H9 (cell line): Measurements from ENCODE around the gene EIF4E2. TPM values are rescaled to one million over a fixed set of nuclear protein-coding genes. Genes with fewer than 3 reads are reported as not detected.

Experiments
- DNase-seq: peaks from one replicate; pipeline ENCODE4 v3.0.0-alpha.2; 2017
- H2AFZ ChIP-seq: one replicate; pipeline ENCODE4 v1.6.1; 2013; ENCODE audit warnings: mild to moderate bottlenecking, low read length, control low read depth, moderate library complexity
- H2AK5ac ChIP-seq: 2 replicates; pipeline ENCODE4 v1.6.1; 2013; ENCODE audit warnings: low read length, control low read depth, mixed read lengths; ENCODE audit not compliant: insufficient read length
- H2BK120ac ChIP-seq: one replicate; pipeline ENCODE4 v1.6.1; 2013; ENCODE audit warnings: low read depth, mild to moderate bottlenecking, low read length, control low read depth, inconsistent platforms; ENCODE audit not compliant: poor library complexity, severe bottlenecking
- H2BK12ac ChIP-seq: 2 replicates; pipeline ENCODE4 v1.6.1; 2013; ENCODE audit warnings: low read length, control low read depth, mixed read lengths, low read depth; ENCODE audit not compliant: insufficient read length
- H2BK15ac ChIP-seq: 2 replicates; pipeline ENCODE4 v1.6.1; 2013; ENCODE audit warnings: low read depth, low read length, control low read depth
- H2BK20ac ChIP-seq: one replicate; pipeline ENCODE4 v1.6.1; 2013; ENCODE audit warnings: low read depth, mild to moderate bottlenecking, low read length, control low read depth, inconsistent platforms; ENCODE audit not compliant: poor library complexity, severe bottlenecking
- H2BK5ac ChIP-seq: 2 replicates; pipeline ENCODE4 v1.6.1; 2013; ENCODE audit warnings: low read length, control low read depth, mixed read lengths; ENCODE audit not compliant: insufficient read length
- H3K14ac ChIP-seq: 2 replicates; pipeline ENCODE4 v1.6.1; 2013; ENCODE audit warnings: low read length, control low read depth; ENCODE audit not compliant: insufficient read depth
- H3K18ac ChIP-seq: 2 replicates; pipeline ENCODE4 v1.6.1; 2013; ENCODE audit warnings: low read depth, mild to moderate bottlenecking, mixed read lengths, low read length, control low read depth; ENCODE audit not compliant: insufficient read length
- H3K23ac ChIP-seq: 2 replicates; pipeline ENCODE4 v1.6.1; 2013; ENCODE audit warnings: low read length, control low read depth, mixed read lengths, low read depth; ENCODE audit not compliant: insufficient read length
- H3K23me2 ChIP-seq: 2 replicates; pipeline ENCODE4 v1.6.1; 2013; ENCODE audit warnings: low read depth, mild to moderate bottlenecking, mixed read lengths, low read length, control low read depth; ENCODE audit not compliant: insufficient read length, poor library complexity, severe bottlenecking
- H3K27ac ChIP-seq: 2 replicates; pipeline ENCODE4 v1.5.1; 2013; ENCODE audit warnings: low read length, control low read depth, mixed read lengths, low read depth; ENCODE audit not compliant: insufficient read length
- H3K27me3 ChIP-seq: 2 replicates; pipeline ENCODE4 v1.6.1; 2013; ENCODE audit warnings: low read length, control low read depth, inconsistent platforms; ENCODE audit not compliant: insufficient read depth
- H3K4ac ChIP-seq: 2 replicates; pipeline ENCODE4 v1.6.1; 2013; ENCODE audit warnings: low read depth, mild to moderate bottlenecking, control low read depth, inconsistent platforms, low read length, moderate library complexity
- H3K4me1 ChIP-seq: 2 replicates; pipeline ENCODE4 v1.6.1; 2013; ENCODE audit warnings: low read length, control low read depth, inconsistent platforms; ENCODE audit not compliant: insufficient read depth
- H3K4me2 ChIP-seq: 2 replicates; pipeline ENCODE4 v1.6.1; 2013; ENCODE audit warnings: low read length, control low read depth, mixed read lengths; ENCODE audit not compliant: insufficient read length, insufficient read depth
- H3K56ac ChIP-seq: 2 replicates; pipeline ENCODE4 v1.6.1; 2013; ENCODE audit warnings: low read depth, mild to moderate bottlenecking, mixed read lengths, low read length, control low read depth; ENCODE audit not compliant: insufficient read length
- H3K79me1 ChIP-seq: 2 replicates; pipeline ENCODE4 v1.6.1; 2013; ENCODE audit warnings: low read depth, mild to moderate bottlenecking, moderate library complexity, low read length, control low read depth, inconsistent platforms; ENCODE audit not compliant: insufficient read depth, poor library complexity, severe bottlenecking
- H3K79me2 ChIP-seq: 2 replicates; pipeline ENCODE4 v1.6.1; 2013; ENCODE audit warnings: low read length, control low read depth, inconsistent platforms; ENCODE audit not compliant: insufficient read depth
- H3K9ac ChIP-seq: 2 replicates; pipeline ENCODE4 v1.6.1; 2013; ENCODE audit warnings: low read length, control low read depth, mixed read lengths; ENCODE audit not compliant: insufficient read length; ENCODE audit errors: extremely low read depth
- H3K9me3 ChIP-seq: one replicate; pipeline ENCODE4 v1.6.1; 2013; ENCODE audit warnings: low read depth, low read length, inconsistent platforms; ENCODE audit not compliant: control insufficient read depth
- H3T11ph ChIP-seq: one replicate; pipeline ENCODE4 v1.6.1; 2013; ENCODE audit warnings: mild to moderate bottlenecking, low read length, control low read depth, inconsistent platforms
- H4K20me1 ChIP-seq: one replicate; pipeline ENCODE4 v1.6.1; 2013; ENCODE audit not compliant: control insufficient read depth, insufficient read length, insufficient read depth
- H4K5ac ChIP-seq: 2 replicates; pipeline ENCODE4 v1.6.1; 2013; ENCODE audit warnings: low read depth, mild to moderate bottlenecking, mixed read lengths, low read length, control low read depth; ENCODE audit not compliant: insufficient read length
- H4K8ac ChIP-seq: replicated peaks from 2 replicates; pipeline ENCODE4 v1.6.1; 2013; ENCODE audit warnings: low read length, control low read depth, mixed read lengths, low read depth; ENCODE audit not compliant: insufficient read length
- H4K91ac ChIP-seq: 2 replicates; pipeline ENCODE4 v1.6.1; 2013; ENCODE audit warnings: low read depth, mild to moderate bottlenecking, moderate library complexity, mixed read lengths, low read length, control low read depth; ENCODE audit not compliant: insufficient read length
- H3K27ac Mint-ChIP-seq, 3 experiments: 2 replicates in 2 of 3; 3 replicates in 1 of 3; pipeline ENCODE4 v1.8.0; 2020 to 2021; ENCODE audit warnings: mixed read lengths in 3 of 3, mild to moderate bottlenecking in 1 of 3, moderate library complexity in 1 of 3
- H3K27me3 Mint-ChIP-seq: 2 replicates; pipeline ENCODE4 v1.8.0; 2021; ENCODE audit warnings: low read depth, mild to moderate bottlenecking, moderate library complexity, mixed read lengths
- H3K36me3 Mint-ChIP-seq, 3 experiments: 2 replicates in 2 of 3; 3 replicates in 1 of 3; pipeline ENCODE4 v1.8.0; 2020 to 2021; ENCODE audit warnings: low read depth in 3 of 3, mixed read lengths in 3 of 3; ENCODE audit not compliant: insufficient read depth in 1 of 3
- H3K4me1 Mint-ChIP-seq, 2 experiments: 2 replicates each; pipeline ENCODE4 v1.8.0; 2020; ENCODE audit warnings: mixed read lengths in 2 of 2
- H3K4me3 Mint-ChIP-seq, 2 experiments: 2 replicates in 1 of 2; 3 replicates in 1 of 2; pipeline ENCODE4 v1.8.0; 2020 to 2021; ENCODE audit warnings: mild to moderate bottlenecking in 2 of 2, mixed read lengths in 2 of 2, moderate library complexity in 1 of 2
- H3K9me3 Mint-ChIP-seq, 2 experiments: 2 replicates in 1 of 2; 3 replicates in 1 of 2; pipeline ENCODE4 v1.8.0; 2020; ENCODE audit warnings: mild to moderate bottlenecking in 2 of 2, mixed read lengths in 2 of 2, moderate library complexity in 1 of 2
- WGBS: extraction: QIAGEN DNeasy Blood & Tissue Kit; methylation state at CpG from one replicate; pipeline ENCODE4 v1.1.7; 2013; ENCODE audit warnings: missing lambda C conversion rate, low lambda C conversion rate, mixed read lengths; ENCODE audit not compliant: insufficient read length; ENCODE audit errors: extremely low coverage; 5-methylcytosine and 5-hydroxymethylcytosine counted together
- total RNA-seq: library from RNA; stranded (reverse); gene quantifications from 2 replicates; pipeline ENCODE4 v1.2.1, GENCODE V29; 2021
- TF ChIP-seq, protein P1 (sequence below): fragments of 200-600 bp; sonication (generic); conservative IDR thresholded peaks from 3 replicates; pipeline ENCODE4 v1.8.0; 2021; ENCODE audit warnings: antibody characterized with exemption, mild to moderate bottlenecking

The EIF4E2 gene
- total RNA-seq, 1 experiment from 2014 or later = 109 TPM

- no peak within 1 kb of the TSS for H2BK12ac ChIP-seq
- H3K9me3 ChIP-seq = no peaks in the 10 kb centered on the region
- H3K23ac ChIP-seq = no peak within 1 kb of the TSS
- H2BK5ac ChIP-seq = no peak within 1 kb of the TSS
- Mint-ChIP-seq H3K36me3 (peaks cover 0 to 1% (median 0%) of the 10 kb centered on the region in 3 experiments; a peak in 1 of 7 replicates), H3K4me1 (peaks cover 9 to 31% of the 10 kb centered on the region in 2 experiments), H3K4me3 (no peak within 1 kb of the TSS; a peak in 1 of 5 replicates), H3K27me3 (peaks cover 75% of the 10 kb centered on the region), H3K27ac (no peak within 1 kb of the TSS), H3K9me3 (no peaks in the 10 kb centered on the region)
- H3K18ac ChIP-seq = no peak within 1 kb of the TSS
- H3T11ph ChIP-seq = no peak within 1 kb of the TSS
- no peak for DNase-seq
- H3K14ac ChIP-seq = no peak within 1 kb of the TSS
- no peak within 1 kb of the TSS for H3K4me2 ChIP-seq
- H3K56ac ChIP-seq = no peak within 1 kb of the TSS
- H3K4me1 ChIP-seq = no peaks in the 10 kb centered on the region
- TF ChIP-seq, protein P1, sequence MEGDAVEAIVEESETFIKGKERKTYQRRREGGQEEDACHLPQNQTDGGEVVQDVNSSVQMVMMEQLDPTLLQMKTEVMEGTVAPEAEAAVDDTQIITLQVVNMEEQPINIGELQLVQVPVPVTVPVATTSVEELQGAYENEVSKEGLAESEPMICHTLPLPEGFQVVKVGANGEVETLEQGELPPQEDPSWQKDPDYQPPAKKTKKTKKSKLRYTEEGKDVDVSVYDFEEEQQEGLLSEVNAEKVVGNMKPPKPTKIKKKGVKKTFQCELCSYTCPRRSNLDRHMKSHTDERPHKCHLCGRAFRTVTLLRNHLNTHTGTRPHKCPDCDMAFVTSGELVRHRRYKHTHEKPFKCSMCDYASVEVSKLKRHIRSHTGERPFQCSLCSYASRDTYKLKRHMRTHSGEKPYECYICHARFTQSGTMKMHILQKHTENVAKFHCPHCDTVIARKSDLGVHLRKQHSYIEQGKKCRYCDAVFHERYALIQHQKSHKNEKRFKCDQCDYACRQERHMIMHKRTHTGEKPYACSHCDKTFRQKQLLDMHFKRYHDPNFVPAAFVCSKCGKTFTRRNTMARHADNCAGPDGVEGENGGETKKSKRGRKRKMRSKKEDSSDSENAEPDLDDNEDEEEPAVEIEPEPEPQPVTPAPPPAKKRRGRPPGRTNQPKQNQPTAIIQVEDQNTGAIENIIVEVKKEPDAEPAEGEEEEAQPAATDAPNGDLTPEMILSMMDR = no peak
- H2BK20ac ChIP-seq = no peak within 1 kb of the TSS
- no peak within 1 kb of the TSS for H2BK15ac ChIP-seq
- no peaks in the 10 kb centered on the region for H3K79me1 ChIP-seq
- no peak within 1 kb of the TSS for H4K91ac ChIP-seq
- peaks cover 14% of the 10 kb centered on the region for H3K23me2 ChIP-seq
- no peak within 1 kb of the TSS for H3K4ac ChIP-seq
- no peak within 1 kb of the TSS for H2BK120ac ChIP-seq
- no peak within 1 kb of the TSS for H3K9ac ChIP-seq
- WGBS = no CpG with 5 or more reads among the region's 18 CpGs
- H4K20me1 ChIP-seq = no peaks in the 10 kb centered on the region
- no peak within 1 kb of the TSS for H4K8ac ChIP-seq
- no peak within 1 kb of the TSS for H4K5ac ChIP-seq
- H3K79me2 ChIP-seq = no peaks in the 10 kb centered on the region
- H3K27me3 ChIP-seq = peaks cover 15% of the 10 kb centered on the region
- no peak within 1 kb of the TSS for H2AK5ac ChIP-seq
- no peak within 1 kb of the TSS for H3K27ac ChIP-seq
- H2AFZ ChIP-seq = no peak within 1 kb of the TSS
Observed at GRCh38 chr2:232525791-232526371, 24.6 kb upstream of the EIF4E2 start, which contains the start of gene CHRND. Gene CHRND (plus strand): TSS chr2:232526160. CDS start chr2:232526216, 56 bp downstream.
